ENCODE data around the gene MUC20. TPM values are rescaled to one million over a fixed set of nuclear protein-coding genes. Genes with fewer than 3 reads are reported as not detected.
"Not testable (repeated sequence)": the region's sequence is repeated elsewhere in the genome, so short reads cannot be mapped to it uniquely, and the experiment has no call there.

The MUC20 gene
- total and polyA plus RNA-seq, 2 of the 8 experiments (the other 6 are each of a cell fraction or from before 2014, with no cell fraction given) = 0.24 to 0.26 TPM

DNA sequence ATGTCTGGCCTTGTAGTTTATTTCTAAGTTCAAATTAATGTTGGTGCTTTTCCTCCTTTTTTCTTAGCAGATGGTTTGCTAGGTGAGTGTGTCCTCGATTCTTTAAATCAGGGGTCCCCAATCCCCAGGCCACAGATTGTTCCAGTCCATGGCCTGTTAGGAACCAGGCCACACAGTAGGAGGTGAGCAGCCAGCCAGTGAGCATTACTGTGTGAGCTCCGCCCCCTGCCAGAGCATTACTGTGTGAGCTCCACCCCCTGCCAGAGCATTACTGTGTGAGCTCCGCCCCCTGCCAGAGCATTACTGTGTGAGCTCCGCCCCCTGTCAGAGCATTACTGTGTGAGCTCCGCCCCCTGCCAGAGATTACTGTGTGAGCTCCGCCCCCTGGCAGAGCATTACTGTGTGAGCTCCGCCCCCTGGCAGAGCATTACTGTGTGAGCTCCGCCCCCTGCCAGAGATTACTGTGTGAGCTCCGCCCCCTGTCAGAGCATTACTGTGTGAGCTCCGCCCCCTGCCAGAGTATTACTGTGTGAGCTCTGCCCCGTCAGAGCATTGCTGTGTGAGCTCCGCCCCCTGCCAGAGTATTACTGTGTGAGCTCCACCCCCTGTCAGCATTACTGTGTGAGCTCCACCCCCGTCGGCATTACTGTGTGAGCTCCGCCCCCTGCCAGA is 34.1 kb upstream of the MUC20 start:
- H3K14ac ChIP-seq (ENCODE audit: insufficient read length); POLR2A ChIA-PET (ENCODE audit: partially characterized antibody); H4K20me1 ChIP-seq (replicated peaks in 1 of 2; ENCODE audit: control insufficient read depth in 1 of 2, insufficient read depth in 2 of 2, low read length in 2 of 2); H3K23ac ChIP-seq (ENCODE audit: insufficient read length); H2BK20ac ChIP-seq (ENCODE audit: low read length); H3K18ac ChIP-seq (ENCODE audit: extremely low read depth, low read length); H2AK5ac ChIP-seq (ENCODE audit: low read depth, low read length); H2BK12ac ChIP-seq (ENCODE audit: low read depth, low read length); FAIRE-seq; H3K27me3 ChIP-seq (replicated peaks in 1 of 4; ENCODE audit: control insufficient read depth in 3 of 4, extremely low read depth in 1 of 4, insufficient read depth in 3 of 4, low read length in 3 of 4); H3K79me1 ChIP-seq (ENCODE audit: low read depth, low read length); H3K9me3 ChIP-seq (ENCODE audit: insufficient read depth in 2 of 2, low read depth in 1 of 2, low read length in 1 of 2); DNase-seq (ENCODE audit: low read depth in 1 of 2, low spot score in 2 of 2); H4K8ac ChIP-seq (ENCODE audit: extremely low read depth, insufficient read depth, low read length); H3K27ac ChIP-seq (ENCODE audit: low read depth, low read length); H3K4me2 ChIP-seq (ENCODE audit: insufficient read depth in 1 of 2, low read depth in 2 of 2, low read length in 2 of 2); H4K91ac ChIP-seq (replicated peaks; ENCODE audit: insufficient read length, low read length); H2AFZ ChIP-seq (ENCODE audit: low read length); H2BK5ac ChIP-seq (ENCODE audit: low read depth, low read length); H4K5ac ChIP-seq (ENCODE audit: insufficient read length, low read depth, low read length); H3K4me1 ChIP-seq (replicated peaks in 1 of 4; ENCODE audit: control insufficient read depth in 3 of 4, insufficient read depth in 4 of 4, low read length in 3 of 4); H3K4ac ChIP-seq (replicated peaks; ENCODE audit: insufficient read length, low read depth, low read length); H2BK15ac ChIP-seq (ENCODE audit: low read length); H3K79me2 ChIP-seq (ENCODE audit: control insufficient read depth in 1 of 2, insufficient read depth in 2 of 2, low read length in 2 of 2); H3K9ac ChIP-seq (replicated peaks in 1 of 4; ENCODE audit: extremely low read depth in 1 of 4, low read depth in 3 of 4, low read length in 3 of 4); H2BK120ac ChIP-seq (replicated peaks; ENCODE audit: low read depth, low read length); H3K4me3 ChIP-seq (ENCODE audit: extremely low read depth in 1 of 4, insufficient read depth in 2 of 4, low read depth in 3 of 4, low read length in 4 of 4); H3K23me2 ChIP-seq (ENCODE audit: low read depth, low read length); H3K56ac ChIP-seq (replicated peaks; ENCODE audit: insufficient read length, low read depth, low read length): not testable (repeated sequence)
- 92% methylated on average over 2 of the region's 15 CpGs; no CpG with 5 or more reads in 1 of the 2 experiments for WGBS, 2 experiments (ENCODE audit: extremely low coverage in 1 of 2, insufficient coverage in 1 of 2, insufficient read length in 1 of 2, insufficient replicate concordance in 2 of 2, low coverage in 1 of 2, low lambda C conversion rate in 2 of 2, missing lambda C conversion rate in 1 of 2)
- peaks cover 0 to 19% (median 8%) of the 10 kb centered on the region in 4 experiments; a peak in 5 of 8 replicates for H3K36me3 ChIP-seq (ENCODE audit: control insufficient read depth in 2 of 4, insufficient read depth in 4 of 4, low read length in 3 of 4)
- CTCF ChIA-PET (ENCODE audit: partially characterized antibody) = interaction anchor here (0.7 to 1.1 kb wide), 2 partner anchors 163 to 276 kb away, joined by 3 read pairs; no protein-coding TSS in a partner anchor

Data from H1 (cell line).